ENCODE data around the gene HHIPL1.

HHIPL1 gene

DNA sequence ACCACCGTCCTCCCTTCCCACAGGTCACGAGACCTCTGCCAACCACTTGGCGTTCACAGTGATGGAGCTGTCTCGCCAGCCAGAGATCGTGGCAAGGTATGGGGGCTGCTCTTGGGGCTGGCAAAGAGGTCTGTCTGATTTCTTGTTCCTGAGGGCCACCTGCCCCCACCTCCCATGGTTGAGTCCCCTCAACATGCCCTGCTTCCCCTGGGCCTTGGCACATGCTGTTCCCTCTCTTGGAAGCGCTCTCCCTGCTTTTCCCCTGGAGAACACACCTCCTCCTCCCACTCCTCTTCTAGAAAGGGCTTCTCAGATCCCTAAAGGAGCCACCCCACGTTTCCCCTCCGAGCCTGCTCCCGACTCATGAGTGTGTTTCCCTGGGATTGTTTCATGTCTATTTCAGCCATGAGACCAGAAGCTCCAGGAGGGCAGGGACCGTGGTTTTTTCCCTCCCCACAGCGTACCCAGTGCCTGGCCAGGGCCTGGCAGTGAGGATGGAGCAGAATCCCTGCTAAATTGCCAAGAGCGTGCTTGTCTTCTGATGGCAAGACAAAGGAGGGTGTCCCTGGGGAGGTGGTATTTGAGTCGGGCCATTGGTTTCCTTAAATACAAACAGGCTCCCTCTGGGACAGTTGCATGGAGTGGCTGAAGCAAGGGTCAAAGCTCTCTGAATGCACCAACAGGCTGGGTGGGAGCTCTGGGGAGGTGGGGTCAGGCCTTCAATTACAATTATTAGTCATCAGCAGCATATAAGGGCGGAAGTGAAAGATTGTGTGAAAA is 73.3 kb downstream of the HHIPL1 start:
- DNase-seq = no peak

DNA sequence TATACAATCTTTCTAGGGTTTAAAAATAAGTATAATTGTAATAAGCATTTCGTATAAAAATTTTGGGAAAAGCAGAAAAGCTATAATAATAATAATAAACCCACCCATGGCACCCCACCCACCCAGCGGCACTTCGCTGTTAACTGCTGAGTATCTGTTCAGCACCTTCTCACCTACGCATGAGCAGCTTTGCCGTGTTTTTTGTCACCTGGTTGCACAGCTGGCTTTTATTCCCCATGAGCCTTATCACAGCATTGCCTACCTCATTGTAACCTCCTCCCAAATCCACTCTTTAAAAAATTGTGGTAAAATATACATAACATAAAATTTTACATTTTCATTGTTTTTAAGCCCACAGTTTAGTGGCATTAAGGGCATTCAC is 73.9 kb downstream of the HHIPL1 start:
- DNase-seq = no peak

DNA sequence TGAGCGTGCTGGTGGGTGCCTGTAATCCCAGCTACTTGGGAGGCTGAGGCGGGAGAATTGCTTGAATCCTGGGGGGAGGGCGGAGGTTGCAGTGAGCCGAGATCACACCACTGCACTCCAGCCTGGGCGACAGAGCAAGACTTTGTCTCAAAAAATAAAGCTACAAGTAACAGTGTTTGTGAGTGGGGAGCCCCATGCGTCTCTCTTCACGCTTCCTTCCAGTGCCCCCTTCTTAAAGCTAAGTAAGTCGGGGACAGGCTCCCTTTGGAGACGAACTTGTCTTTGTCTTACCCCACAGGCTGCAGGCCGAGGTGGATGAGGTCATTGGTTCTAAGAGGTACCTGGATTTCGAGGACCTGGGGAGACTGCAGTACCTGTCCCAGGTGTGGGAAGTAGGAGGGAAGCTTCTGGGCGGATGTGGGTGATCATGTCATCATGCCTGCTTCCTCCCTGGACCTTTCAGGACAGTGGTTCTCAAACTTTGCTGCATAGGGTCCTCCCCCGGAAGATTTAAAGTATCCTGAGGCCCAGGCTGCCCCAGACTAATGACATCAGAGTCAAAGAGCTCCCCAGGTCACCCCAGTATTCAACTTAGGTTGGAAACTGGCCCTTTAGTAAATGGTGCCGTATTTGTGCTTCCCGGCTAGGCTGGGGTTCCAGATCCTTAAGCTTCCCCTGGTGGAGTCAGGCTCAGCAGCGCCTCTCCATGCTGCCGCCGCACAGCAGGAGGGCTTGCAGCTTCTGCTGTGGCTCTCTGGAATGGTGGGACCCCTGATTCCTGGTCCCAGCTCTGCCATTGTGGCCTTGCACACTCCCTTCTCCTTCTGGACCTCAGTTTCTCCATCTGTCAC is 76.2 kb downstream of the HHIPL1 start:
- DNase-seq = no peak

DNA sequence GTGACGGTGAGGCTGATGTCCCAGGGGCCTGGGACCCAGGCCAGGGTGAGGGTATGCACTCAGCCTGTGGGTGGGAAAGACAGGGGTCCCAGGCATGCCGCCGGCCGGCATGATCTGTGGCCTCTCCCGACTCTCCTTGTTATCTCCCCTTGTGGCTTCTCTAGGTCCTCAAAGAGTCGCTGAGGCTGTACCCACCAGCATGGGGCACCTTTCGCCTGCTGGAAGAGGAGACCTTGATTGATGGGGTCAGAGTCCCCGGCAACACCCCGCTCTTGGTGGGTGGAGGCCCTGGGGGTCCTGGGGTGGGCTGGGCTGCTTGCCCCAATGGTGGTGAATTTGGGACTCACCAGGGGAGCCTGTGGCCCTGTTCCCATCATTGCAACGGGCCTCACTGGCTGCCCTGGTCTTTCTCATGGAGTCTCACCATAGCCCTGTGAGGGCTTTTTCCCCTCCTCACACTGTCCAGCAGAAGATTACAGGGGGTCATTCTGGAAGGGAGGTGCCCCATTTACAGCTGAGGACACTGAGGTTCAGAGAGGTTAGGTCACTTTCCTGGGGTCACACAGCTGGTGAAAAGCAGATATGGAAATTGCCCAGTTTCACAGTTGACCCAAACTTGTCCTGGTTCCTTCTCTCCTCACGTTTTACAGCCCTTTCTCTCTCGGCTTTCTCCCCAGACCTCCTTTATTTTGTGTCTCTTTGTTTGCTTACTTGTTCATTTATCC is 77.0 kb downstream of the HHIPL1 start:
- no peak for DNase-seq

DNA sequence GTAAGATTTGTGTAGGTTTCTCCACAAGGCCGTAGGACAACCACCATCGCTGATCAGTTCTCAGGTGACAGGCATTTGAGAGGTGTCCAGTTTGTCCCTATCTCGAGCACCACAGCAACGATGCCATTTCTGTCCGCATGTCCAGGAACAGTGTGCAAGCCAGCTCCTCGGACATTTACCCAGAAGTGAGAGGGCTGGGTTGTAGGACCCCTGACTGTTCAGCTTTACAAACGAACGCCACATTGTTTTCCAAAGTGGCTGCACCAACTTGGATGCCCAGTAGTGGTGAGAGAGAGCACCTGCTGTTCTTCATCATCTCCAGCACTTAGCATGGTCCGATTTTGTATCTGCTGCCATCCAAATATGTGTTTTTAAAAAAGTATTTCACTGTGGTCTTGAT is 77.8 kb downstream of the HHIPL1 start:
- DNase-seq = no peak

DNA sequence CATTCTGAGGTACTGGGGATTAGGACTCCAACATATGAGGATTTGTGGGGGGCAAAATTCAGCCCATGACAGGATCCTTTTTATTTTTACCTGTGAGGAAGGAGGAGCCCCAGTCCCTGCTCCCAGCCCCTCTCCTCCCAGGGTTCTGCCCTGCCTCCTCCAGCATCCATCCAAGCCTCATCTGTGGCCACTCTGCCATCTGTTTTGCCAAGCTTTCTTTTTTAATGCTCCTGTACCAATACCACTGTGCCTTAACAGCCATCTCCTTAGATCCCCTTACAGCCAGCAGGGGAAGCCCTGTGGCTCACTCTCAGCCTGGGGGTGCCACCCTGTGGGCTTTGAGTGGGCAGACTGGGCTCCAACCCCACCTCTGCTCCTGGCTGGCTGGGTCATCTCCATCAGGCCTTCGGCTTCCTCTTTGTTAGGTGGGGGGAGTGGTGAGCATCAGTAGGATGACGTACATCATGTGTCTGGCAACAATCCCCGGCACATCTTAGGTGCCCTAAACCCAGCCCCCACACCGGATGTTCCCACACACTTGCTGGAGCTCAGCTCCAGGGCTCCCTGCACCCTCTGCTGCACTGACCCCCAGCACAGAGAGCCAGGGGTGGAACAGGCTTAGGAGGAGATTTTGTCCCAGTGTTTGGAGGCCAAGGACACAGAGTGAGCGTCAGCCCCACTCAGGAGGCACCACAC is 79.4 kb downstream of the HHIPL1 start:
- DNase-seq = no peak

DNA sequence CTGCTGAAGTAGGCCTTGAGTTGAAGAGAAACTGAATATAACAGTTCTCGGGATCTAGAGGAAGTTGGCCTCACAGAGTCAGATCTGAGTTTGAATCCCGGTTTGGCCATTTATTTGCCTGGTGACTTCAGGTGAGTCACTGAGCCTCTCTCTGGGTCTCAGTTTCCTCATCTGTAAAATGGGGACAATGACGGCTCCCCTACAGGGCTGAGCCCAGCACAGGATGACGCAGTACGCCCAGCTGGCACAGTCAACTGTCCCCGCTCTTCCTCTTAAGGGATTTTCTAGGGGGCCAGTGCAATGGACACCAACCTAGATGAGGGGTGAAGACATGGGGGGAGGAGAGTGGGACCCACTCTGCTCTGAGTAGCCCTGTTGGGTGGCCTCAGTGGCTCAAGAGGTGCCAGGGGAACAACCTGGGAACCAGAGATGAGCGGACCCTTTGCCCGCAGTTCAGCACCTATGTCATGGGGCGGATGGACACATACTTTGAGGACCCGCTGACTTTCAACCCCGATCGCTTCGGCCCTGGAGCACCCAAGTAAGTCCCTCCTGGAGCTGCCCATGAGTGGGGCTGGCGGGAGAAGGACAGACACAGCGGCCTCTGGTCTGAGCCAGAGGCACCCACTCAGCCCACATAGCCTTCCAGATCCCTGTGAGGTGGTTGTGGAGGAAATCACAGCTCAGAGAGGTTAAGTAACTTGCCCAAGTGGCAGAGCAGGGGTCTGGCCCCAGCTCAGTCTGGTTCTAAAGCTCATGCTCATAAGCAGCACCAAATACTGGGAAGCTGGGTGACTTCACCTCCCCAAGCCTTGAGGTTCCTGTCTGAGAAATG is 80.2 kb downstream of the HHIPL1 start:
- DNase-seq = no peak

DNA sequence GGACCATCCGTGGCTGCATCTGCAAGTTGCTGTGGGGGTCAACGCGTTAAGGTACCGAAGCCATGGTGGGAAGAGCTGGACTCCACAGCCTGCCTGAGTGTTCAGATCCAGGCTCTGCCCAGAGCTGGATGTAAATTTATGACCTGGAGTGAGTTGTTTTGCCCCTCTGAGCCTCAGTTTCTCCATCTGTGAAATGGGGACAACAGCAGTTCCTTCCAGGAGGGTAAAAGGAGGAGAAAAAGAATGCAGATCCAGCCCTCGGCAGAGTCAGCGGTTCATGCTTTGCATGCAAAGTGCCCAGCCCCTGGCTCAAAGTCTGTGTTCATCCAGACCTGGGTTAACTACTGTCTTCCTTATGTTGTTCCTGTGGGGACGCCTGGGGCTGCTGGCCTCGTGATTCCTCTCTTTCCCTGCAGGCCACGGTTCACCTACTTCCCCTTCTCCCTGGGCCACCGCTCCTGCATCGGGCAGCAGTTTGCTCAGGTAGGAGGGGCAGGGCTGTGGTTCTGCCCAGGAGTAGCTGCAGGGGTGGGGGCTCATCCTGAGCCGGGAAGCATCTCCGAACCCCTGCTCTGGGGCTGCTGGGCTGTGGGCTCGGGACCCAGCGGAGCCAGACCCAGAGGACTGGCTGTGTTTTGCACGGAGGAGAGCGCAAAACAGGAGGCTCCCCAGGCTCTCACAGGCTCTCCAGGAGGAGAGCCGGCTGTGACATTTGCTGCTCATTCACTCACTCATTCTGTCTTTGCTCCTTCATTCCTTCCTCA is 81.0 kb downstream of the HHIPL1 start:
- DNase-seq = no peak

DNA sequence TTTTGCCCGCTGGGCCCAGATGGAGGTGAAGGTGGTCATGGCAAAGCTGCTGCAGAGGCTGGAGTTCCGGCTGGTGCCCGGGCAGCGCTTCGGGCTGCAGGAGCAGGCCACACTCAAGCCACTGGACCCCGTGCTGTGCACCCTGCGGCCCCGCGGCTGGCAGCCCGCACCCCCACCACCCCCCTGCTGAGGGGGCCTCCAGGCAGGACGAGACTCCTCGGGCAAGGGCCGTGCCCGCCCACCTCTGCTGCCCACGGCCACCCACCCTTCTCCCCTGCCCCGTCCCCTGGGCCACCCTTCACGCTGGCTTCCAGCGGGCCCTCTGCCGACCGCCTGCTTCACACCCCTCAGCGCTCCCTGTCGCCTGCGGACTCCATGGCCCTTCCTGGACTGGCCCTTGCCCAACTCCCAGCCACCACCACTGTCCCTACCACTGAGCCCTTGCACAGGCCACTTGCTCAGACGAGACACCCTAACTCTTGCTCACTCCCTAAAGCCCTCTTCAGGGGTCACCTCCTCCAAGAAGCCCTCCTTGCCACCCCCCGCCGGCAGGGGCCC is 81.7 kb downstream of the HHIPL1 start:
- no peak for DNase-seq

DNA sequence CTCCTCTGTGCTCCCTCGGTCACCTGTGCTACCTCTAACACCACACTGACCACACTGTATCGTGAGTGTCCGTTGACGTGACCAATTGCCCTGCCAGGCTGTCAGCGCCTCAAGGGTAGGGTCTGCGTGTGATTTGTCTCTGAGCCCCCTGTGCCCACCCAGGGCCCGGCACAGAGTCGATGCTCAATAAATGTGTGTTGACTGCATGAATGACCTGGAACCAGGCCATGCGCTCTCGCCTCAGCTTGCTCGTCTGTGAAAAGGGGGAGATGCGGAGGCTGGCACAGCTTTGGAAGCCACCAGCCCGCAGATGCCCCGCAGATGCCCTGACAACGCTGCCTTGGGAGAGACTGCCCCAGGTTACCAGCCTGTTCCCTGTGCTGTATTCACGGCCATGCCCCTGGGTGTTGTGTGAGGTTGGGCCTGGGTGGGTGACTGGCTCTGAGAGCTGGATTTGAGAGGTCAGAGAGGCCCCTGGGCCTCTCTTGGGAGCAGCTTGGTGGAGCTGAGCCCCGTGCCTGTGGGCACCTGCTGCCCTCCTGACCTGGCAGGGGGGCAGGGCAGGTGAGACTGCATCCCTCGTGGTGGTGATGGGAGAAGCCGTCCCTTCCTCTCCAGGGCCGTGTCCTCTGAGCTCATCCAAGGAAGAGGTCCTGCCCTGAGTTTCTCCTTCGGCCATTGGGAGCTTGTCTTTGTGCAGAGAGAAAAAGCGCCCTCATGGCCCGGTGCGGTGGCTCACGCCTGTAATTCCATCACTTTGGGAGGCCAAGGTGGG is 82.4 kb downstream of the HHIPL1 start:
- DNase-seq = no peak

DNA sequence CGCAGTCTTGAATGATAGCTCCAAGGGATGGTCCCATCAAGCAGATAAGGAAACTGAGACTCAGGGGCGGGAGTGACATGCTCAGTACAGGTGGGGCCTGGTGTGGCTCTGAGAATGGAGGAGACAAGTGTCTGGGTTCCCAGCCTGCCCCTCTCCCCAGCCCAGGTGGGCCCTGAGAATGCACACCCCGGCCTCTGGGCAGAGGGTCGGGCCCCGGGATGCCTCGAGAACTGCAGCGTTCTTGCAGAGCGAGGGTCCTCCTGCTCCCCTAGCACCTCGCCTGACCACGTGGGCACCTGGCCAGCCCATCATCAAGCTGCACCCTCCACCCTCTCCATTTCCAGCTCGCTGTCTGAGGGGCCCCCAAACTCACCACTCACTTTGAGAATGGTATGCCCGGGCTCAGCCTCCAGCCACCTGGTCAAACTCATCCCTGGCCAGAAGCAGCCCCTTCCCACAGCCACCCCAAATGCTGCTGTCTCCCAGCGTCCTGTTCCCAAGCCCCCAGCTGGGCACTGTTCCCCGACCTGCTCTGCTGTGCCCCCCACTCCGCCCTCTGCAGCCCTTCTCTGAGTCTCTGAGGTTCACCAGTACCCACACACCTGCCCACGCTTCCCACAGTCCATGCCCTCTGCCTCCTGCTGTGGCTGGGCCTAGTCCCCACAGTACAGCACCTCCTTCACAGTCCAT is 83.4 kb downstream of the HHIPL1 start:
- DNase-seq = no peak

DNA sequence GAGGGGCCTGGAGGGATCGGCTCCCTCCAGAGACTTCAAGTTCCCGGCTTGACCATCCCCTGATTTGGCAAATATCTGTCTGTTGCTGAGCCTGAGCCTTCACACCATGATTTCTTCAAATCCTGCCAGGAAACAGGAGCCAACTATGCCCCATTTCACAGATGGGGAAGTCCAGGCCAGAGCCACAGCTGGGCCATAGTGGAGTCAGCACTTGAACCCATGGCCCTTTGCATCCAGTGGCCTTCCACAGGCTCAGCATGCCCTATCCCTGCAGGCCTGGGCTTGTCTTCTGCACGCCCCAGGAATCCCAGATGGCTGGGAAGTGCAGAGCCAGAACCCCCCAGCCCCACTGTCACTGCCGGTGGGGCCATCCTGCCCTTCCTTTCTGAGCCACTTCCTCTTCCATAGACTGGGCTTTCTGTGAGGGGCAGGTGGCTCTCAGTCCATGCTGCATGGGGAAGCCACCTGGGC is 84.1 kb downstream of the HHIPL1 start:
- no peak for DNase-seq

Measured in SHP77 (cell line).